Right atrium auricular region (tissue), 2 donors: ENCODE results near the gene CACYBP. TPM values are rescaled to one million over a fixed set of nuclear protein-coding genes. Genes with fewer than 3 reads are reported as not detected.

Experiments
- DNase-seq: peaks from one replicate; pipeline ENCODE4 v3.0.0-alpha.2; 2019; ENCODE audit warnings: low spot score
- H3K27ac ChIP-seq, 2 donors: fragments of 200-600 bp; sonication (generic); 1 replicate in 1 of 2; 2 replicates in 1 of 2; pipeline ENCODE4 v1.5.1; 2016 to 2019
- H3K27me3 ChIP-seq, 2 donors: fragments of 200-600 bp; sonication (generic); one replicate each; pipeline versions ENCODE4 v1.5.1 to v1.6.0; 2017 to 2019
- H3K36me3 ChIP-seq: fragments of 200-600 bp; sonication (generic); one replicate; pipeline ENCODE4 v1.5.1; 2016
- H3K4me1 ChIP-seq, 2 donors: fragments of 200-600 bp; sonication (generic); one replicate each; pipeline versions ENCODE4 v1.5.1 to v1.6.0; 2017 to 2019
- H3K4me3 ChIP-seq, 2 donors: fragments of 200-600 bp; sonication (generic); 1 replicate in 1 of 2; 2 replicates in 1 of 2; pipeline ENCODE4 v1.5.1; 2017 to 2019; ENCODE audit warnings: mild to moderate bottlenecking in 1 of 2, moderate library complexity in 1 of 2
- H3K9me3 ChIP-seq, 2 donors: fragments of 200-600 bp; sonication (generic); one replicate each; pipeline ENCODE4 v1.5.1; 2019
- total RNA-seq, 2 donors: library from RNA; depleted of rRNA; stranded (reverse); fragments of >200 nt; gene quantifications; one replicate each; pipeline ENCODE4 v1.1.0, GENCODE V29; 2016
- TF ChIP-seq, protein P1 (sequence below), 2 donors: fragments of 200-600 bp; sonication (generic); IDR thresholded peaks; one replicate each; pipeline ENCODE4 v1.5.1; 2019; ENCODE audit warnings: antibody characterized with exemption in 2 of 2

CACYBP gene
- total RNA-seq, 2 donors from 2014 or later: 40.5 to 59.7 TPM

DNA sequence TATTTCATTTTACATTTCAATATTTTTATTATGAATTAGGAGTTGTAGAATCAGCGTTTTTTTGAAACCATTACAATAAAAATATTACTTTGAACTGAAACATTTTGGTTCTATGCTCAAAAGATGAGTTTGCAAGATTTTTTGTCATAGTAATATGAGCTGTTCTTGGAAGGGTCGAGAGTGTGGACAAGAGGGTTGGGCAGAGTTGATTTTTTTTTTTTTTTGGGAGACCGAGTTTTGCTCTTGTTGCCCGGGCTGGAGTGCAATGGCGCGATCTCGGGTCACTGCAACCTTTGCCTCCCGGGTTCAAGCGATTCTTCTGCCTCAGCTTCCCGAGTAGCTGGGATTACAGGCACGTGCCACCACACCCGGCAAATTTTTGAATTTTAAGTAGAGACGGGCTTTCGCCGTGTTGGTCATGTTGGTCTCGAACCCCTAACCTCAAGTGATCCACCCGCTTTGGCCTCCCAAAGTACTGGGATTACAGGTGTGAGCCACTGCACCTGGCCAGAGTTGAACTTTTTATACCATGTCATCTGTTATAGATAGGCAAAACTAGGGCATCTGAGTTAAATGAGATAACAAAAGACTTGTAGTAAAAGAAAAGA, 3.3 kb downstream of the CACYBP start:
- H3K4me1 ChIP-seq: peaks cover 0 to 26% of the 10 kb centered on the region in 2 donors
- no peak overlapping the region for H3K4me3 ChIP-seq
- H3K27ac ChIP-seq: no peak overlapping the region
- TF ChIP-seq, protein P1, sequence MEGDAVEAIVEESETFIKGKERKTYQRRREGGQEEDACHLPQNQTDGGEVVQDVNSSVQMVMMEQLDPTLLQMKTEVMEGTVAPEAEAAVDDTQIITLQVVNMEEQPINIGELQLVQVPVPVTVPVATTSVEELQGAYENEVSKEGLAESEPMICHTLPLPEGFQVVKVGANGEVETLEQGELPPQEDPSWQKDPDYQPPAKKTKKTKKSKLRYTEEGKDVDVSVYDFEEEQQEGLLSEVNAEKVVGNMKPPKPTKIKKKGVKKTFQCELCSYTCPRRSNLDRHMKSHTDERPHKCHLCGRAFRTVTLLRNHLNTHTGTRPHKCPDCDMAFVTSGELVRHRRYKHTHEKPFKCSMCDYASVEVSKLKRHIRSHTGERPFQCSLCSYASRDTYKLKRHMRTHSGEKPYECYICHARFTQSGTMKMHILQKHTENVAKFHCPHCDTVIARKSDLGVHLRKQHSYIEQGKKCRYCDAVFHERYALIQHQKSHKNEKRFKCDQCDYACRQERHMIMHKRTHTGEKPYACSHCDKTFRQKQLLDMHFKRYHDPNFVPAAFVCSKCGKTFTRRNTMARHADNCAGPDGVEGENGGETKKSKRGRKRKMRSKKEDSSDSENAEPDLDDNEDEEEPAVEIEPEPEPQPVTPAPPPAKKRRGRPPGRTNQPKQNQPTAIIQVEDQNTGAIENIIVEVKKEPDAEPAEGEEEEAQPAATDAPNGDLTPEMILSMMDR (IDR thresholded peaks at IDR 0.05): no peak
- H3K9me3 ChIP-seq: no peaks in the 10 kb centered on the region
- no peaks in the 10 kb centered on the region for H3K27me3 ChIP-seq
- DNase-seq: no peak
- H3K36me3 ChIP-seq: peaks cover 14% of the 10 kb centered on the region

DNA sequence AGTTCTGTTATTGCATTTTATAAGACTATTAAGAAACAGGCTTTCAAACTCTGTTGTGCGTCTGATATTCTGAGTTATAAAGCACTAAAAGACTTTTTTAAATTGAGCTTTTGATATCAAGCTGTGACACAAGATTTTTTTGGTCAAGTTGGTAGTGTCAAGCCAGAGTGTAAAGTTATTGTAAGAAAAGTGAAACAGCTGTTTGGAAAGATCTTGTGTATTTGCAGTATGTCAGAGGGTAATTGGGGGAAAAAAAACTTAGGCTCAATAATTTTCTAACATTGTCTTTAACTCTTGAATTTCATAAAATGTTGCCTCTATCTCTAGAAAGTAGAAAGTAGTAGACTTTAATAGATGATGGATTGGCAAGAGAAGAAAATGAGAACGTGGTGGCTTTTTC, 3.8 kb downstream of the CACYBP start:
- H3K4me1 ChIP-seq: peaks cover 0 to 26% of the 10 kb centered on the region in 2 donors
- DNase-seq: no peak
- peaks cover 19% of the 10 kb centered on the region for H3K36me3 ChIP-seq
- no peak overlapping the region for H3K27ac ChIP-seq
- H3K27me3 ChIP-seq: no peaks in the 10 kb centered on the region
- H3K9me3 ChIP-seq: no peaks in the 10 kb centered on the region
- no peak overlapping the region for H3K4me3 ChIP-seq
- TF ChIP-seq, protein P1 (IDR thresholded peaks at IDR 0.05): no peak

DNA sequence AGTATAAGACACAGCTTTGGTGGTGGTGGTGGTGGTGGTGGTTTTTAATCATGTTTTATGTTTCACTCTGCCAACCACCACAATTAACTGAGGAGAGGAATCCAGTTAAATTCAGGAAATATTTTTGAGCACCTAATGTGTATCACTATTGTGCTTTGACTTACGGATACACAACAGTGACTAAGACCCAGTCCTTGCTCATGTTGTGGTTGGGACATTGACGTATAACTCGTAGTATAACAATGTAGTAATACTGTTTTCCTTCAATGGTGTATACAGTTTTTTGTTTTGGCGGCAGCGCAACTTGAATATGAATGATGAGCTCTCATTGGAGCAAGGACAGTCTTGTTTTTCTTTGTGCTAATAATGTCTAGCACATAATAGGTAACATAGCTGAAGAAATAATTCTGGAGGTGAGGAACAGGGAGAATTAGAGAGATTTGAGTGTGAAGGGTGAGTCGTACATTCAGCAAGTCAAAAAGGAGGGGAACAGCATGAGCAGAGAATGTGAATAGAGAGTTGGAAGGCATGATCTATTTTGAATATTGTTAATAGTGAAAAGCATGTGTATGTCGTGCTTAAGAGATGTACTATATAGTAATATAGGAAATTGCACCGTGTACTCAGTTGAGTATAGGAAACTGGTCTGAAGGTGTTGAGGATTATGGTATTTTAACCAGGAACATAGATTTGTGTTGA, 5.5 kb downstream of the CACYBP start:
- no peak overlapping the region for H3K4me3 ChIP-seq
- H3K4me1 ChIP-seq: peaks cover 0 to 31% of the 10 kb centered on the region in 2 donors
- no peaks in the 10 kb centered on the region for H3K9me3 ChIP-seq
- peaks cover 31% of the 10 kb centered on the region for H3K36me3 ChIP-seq
- TF ChIP-seq, protein P1 (IDR thresholded peaks at IDR 0.05): no peak
- no peak for DNase-seq
- H3K27me3 ChIP-seq: no peaks in the 10 kb centered on the region
- no peak overlapping the region for H3K27ac ChIP-seq

DNA sequence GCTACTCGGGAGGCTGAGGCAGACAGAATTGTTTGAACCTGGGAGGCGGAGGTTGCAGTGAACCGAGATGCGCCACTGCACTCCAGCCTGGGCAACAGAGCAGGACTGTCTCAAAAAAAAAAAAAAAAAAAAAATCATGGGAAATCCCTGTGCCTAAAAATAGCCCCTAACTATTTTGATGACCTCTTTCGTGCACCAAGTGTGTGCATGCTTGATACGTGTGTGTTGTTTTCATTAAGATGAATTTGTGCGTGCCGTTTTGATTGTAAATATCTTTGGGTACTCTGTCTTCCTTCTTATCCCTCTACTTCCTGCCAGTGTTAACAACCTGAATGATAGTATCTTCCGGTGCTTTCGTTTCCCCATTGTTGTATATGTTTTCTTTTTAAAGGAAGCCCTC, 9.8 kb downstream of the CACYBP start:
- Histone ChIP-seq H3K36me3 (peaks cover 67% of the 10 kb centered on the region), H3K9me3 (no peaks in the 10 kb centered on the region), H3K27me3 (no peaks in the 10 kb centered on the region), H3K27ac (no peak overlapping the region), H3K4me3 (no peak overlapping the region), H3K4me1 (peaks cover 0 to 5% of the 10 kb centered on the region in 2 donors)
- no peak for DNase-seq
- TF ChIP-seq, protein P1 (IDR thresholded peaks at IDR 0.05): no peak

DNA sequence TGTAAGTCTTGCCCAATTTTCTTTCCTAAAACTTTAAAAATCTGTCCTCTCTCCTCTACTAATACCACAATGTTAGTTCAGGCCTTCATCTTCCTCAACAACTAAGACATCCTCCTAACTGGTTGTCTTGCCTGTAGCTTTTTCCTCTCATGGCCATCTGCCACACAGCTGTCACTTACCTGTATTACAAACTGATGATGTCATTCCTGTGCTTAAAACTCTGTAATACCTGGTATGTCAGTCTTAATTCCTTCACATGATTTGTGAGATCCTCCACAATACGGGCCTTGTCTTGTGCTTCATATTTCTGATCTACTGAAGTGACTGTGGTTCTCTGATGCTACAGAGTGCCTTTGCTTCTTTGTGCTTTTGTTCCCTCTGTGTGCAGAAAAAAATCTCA, 13.7 kb downstream of the CACYBP start:
- Histone ChIP-seq H3K27me3 (no peaks in the 10 kb centered on the region), H3K4me1 (peaks cover 0 to 5% of the 10 kb centered on the region in 2 donors), H3K27ac (no peak overlapping the region), H3K9me3 (no peaks in the 10 kb centered on the region), H3K4me3 (no peak overlapping the region), H3K36me3 (peaks cover 83% of the 10 kb centered on the region)
- DNase-seq: no peak
- TF ChIP-seq, protein P1 (IDR thresholded peaks at IDR 0.05): no peak
